Measurements from ENCODE around the gene AMOT. TPM values are rescaled to one million over a fixed set of nuclear protein-coding genes. Genes with fewer than 3 reads are reported as not detected.

Gene AMOT
- total RNA-seq, 1 experiment from 2014 or later = 66.3 TPM

DNA sequence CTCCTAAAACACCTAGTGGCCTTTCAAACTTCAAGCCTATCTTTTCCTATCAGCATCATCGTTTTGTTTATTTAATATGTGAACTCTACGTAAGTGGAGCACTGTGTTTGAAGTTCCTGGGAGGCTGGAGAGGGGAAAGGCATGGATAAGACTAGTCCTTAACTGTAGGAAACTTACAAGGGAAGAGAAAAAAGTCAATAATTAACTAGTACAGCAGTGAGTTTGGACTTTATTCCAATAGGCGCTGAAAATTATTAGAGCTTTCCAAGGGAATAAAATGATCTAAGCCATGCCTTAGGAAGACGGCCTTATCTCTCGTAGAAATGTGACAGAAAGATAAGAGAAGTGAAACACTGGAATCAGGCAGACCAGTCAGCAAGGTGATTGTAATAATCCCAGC is 55.3 kb downstream of the AMOT start:
- H3K27me3 Mint-ChIP-seq (ENCODE audit: insufficient read depth, unreplicated experiment) = no peaks in the 10 kb centered on the region
- H3K9me3 ChIP-seq = no peaks in the 10 kb centered on the region
- no peaks in the 10 kb centered on the region; the same call in 1 of the 2 replicates for H3K36me3 ChIP-seq (ENCODE audit: control insufficient read depth, insufficient read depth, low read length)
- peak overlapping the region; percentile 50 for H3K27ac Mint-ChIP-seq (ENCODE audit: unreplicated experiment)
- peaks cover 19% of the 10 kb centered on the region for H3K4me1 Mint-ChIP-seq (ENCODE audit: low read depth, unreplicated experiment)
- peaks cover 20% of the 10 kb centered on the region for H3K4me1 ChIP-seq
- ChIA-PET CTCF (no interaction called here), POLR2A (no interaction called here)
- no peaks in the 10 kb centered on the region for H3K27me3 ChIP-seq (replicated peaks; ENCODE audit: control insufficient read depth, insufficient read depth, low read length)
- no TSS peak for BruUV-seq (replicated peaks)
- no peak overlapping the region for H3K4me3 ChIP-seq (ENCODE audit: low read depth, low read length)
- H3K9me3 Mint-ChIP-seq (ENCODE audit: unreplicated experiment) = no peaks in the 10 kb centered on the region
- peak; percentile 7 to 34 for DNase-seq
- H3K4me3 Mint-ChIP-seq (ENCODE audit: unreplicated experiment) = peak overlapping the region; percentile 69
- intact Hi-C loops (cut with micrococcal nuclease; ENCODE audit: unreplicated experiment) = loop anchor here (2.0 kb wide), 2 partner anchors 47 to 65 kb away; no protein-coding TSS in a partner anchor
- TF ChIP-seq, protein P1, sequence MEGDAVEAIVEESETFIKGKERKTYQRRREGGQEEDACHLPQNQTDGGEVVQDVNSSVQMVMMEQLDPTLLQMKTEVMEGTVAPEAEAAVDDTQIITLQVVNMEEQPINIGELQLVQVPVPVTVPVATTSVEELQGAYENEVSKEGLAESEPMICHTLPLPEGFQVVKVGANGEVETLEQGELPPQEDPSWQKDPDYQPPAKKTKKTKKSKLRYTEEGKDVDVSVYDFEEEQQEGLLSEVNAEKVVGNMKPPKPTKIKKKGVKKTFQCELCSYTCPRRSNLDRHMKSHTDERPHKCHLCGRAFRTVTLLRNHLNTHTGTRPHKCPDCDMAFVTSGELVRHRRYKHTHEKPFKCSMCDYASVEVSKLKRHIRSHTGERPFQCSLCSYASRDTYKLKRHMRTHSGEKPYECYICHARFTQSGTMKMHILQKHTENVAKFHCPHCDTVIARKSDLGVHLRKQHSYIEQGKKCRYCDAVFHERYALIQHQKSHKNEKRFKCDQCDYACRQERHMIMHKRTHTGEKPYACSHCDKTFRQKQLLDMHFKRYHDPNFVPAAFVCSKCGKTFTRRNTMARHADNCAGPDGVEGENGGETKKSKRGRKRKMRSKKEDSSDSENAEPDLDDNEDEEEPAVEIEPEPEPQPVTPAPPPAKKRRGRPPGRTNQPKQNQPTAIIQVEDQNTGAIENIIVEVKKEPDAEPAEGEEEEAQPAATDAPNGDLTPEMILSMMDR (IDR thresholded peaks at IDR 0.05; ENCODE audit: insufficient read depth in 1 of 2, low read depth in 1 of 2, low read length in 1 of 2, severe bottlenecking in 1 of 2, unreplicated experiment in 1 of 2) = no peak
- H3K36me3 Mint-ChIP-seq (ENCODE audit: insufficient read depth, unreplicated experiment) = peaks cover 48% of the 10 kb centered on the region

DNA sequence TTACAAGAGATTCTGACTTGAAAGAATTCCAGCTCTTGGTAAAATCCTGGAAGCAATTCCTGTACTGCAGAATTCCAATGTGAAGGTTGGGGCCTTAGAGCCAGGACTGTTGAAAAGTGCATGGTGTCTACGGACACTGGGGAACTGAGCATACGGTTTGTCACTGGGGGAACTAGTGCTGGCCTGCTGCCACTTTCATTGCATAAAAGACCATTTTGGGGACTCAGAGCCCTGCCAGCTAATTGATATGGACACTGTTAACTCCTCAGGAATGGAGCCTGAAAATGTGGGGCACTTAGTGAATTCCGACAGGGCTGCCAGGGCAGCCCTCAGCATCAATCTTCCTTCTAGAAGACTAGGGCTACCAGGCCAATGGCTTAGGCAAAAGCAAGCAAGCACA is 55.9 kb downstream of the AMOT start:
- H3K4me3 ChIP-seq (ENCODE audit: low read depth, low read length) = no peak overlapping the region
- no peak overlapping the region for H3K4me3 Mint-ChIP-seq (ENCODE audit: unreplicated experiment)
- H3K27me3 Mint-ChIP-seq (ENCODE audit: insufficient read depth, unreplicated experiment) = no peaks in the 10 kb centered on the region
- peak overlapping the region; percentile 50 for H3K27ac Mint-ChIP-seq (ENCODE audit: unreplicated experiment)
- BruUV-seq (replicated peaks) = no TSS peak
- peaks cover 19% of the 10 kb centered on the region for H3K4me1 Mint-ChIP-seq (ENCODE audit: low read depth, unreplicated experiment)
- intact Hi-C loops (cut with micrococcal nuclease; ENCODE audit: unreplicated experiment) = loop anchor here (2.0 kb wide), 2 partner anchors 48 to 66 kb away; no protein-coding TSS in a partner anchor
- TF ChIP-seq, protein P1 (IDR thresholded peaks at IDR 0.05; ENCODE audit: insufficient read depth in 1 of 2, low read depth in 1 of 2, low read length in 1 of 2, severe bottlenecking in 1 of 2, unreplicated experiment in 1 of 2) = no peak
- POLR2A ChIA-PET = no interaction called here
- peaks cover 20% of the 10 kb centered on the region for H3K4me1 ChIP-seq
- CTCF ChIA-PET = no interaction called here
- H3K36me3 Mint-ChIP-seq (ENCODE audit: insufficient read depth, unreplicated experiment) = peaks cover 48% of the 10 kb centered on the region
- H3K9me3 Mint-ChIP-seq (ENCODE audit: unreplicated experiment) = no peaks in the 10 kb centered on the region
- no peaks in the 10 kb centered on the region; the same call in 1 of the 2 replicates for H3K36me3 ChIP-seq (ENCODE audit: control insufficient read depth, insufficient read depth, low read length)
- no peaks in the 10 kb centered on the region for H3K27me3 ChIP-seq (replicated peaks; ENCODE audit: control insufficient read depth, insufficient read depth, low read length)
- DNase-seq = no peak
- H3K9me3 ChIP-seq = no peaks in the 10 kb centered on the region

DNA sequence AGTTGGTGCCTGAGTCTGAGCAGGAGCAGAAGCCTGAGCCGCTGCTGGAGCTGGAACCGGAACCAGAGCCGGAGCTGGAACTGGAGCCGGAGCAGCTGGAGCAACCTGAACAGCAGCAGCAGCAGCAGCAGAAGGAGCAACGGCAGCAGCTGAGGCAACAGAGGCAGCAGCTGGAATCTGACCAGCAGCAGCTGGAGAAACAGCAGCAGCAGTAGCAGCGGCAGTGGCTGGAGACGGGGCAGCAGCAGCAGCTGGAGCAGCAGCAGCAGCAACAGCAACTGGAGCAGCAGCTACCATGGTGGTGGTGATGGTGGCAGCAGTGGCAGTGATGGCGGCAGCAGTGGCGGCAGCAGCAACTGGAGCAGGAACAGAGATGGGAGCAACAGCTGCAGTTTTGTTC is 61.5 kb downstream of the AMOT start:
- Histone ChIP-seq H3K36me3 (ENCODE audit: control insufficient read depth, insufficient read depth, low read length) (no peaks in the 10 kb centered on the region), H3K4me3 (ENCODE audit: low read depth, low read length) (no peak overlapping the region), H3K9me3 (no peaks in the 10 kb centered on the region), H3K4me1 (0 out of 2 replicates have a peak, but pooled peaks cover under 1% of the 10 kb centered on the region), H3K27me3 (replicated peaks; ENCODE audit: control insufficient read depth, insufficient read depth, low read length) (no peaks in the 10 kb centered on the region)
- DNase-seq = no peak
- ChIA-PET POLR2A (no interaction called here), CTCF (no interaction called here)
- Mint-ChIP-seq H3K9me3 (ENCODE audit: unreplicated experiment) (no peaks in the 10 kb centered on the region), H3K36me3 (ENCODE audit: insufficient read depth, unreplicated experiment) (peaks cover 41% of the 10 kb centered on the region), H3K27ac (ENCODE audit: unreplicated experiment) (no peak overlapping the region), H3K27me3 (ENCODE audit: insufficient read depth, unreplicated experiment) (no peaks in the 10 kb centered on the region), H3K4me3 (ENCODE audit: unreplicated experiment) (no peak overlapping the region), H3K4me1 (ENCODE audit: low read depth, unreplicated experiment) (peaks cover under 1% of the 10 kb centered on the region)
- TF ChIP-seq, protein P1 (IDR thresholded peaks at IDR 0.05; ENCODE audit: insufficient read depth in 1 of 2, low read depth in 1 of 2, low read length in 1 of 2, severe bottlenecking in 1 of 2, unreplicated experiment in 1 of 2) = no peak
- no TSS peak for BruUV-seq (replicated peaks)
- intact Hi-C loops (cut with micrococcal nuclease; ENCODE audit: unreplicated experiment) = no loop called here
